Fibroblast of skin of left quadriceps (primary cell): ENCODE measurements around the gene SYNPO.

ENCODE experiments used
- DNase-seq, 2 experiments: peaks; one replicate each; pipeline ENCODE4 v3.0.0-alpha.2; 2013; ENCODE audit warnings: low read depth in 2 of 2

SYNPO gene

DNA sequence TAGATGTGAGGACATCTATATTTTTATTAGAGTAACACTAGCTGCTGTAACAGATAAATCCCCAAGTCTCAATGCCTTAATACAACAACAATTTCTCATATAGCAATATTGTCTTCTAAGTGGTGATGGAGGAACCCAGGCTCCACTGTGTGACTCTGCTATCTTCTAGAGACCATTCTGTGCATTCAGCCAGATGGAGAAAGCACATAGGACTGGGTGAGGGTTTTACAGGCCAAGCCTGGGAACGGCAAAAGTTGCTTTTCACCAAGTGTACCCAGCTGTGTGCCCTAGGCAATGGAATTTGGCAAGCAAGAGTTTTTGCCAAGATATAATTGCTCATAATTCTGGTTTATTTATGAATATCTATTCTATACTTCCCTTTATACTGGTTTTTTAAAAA lies 48.7 kb downstream of the SYNPO start:
- DNase-seq, result no peak

DNA sequence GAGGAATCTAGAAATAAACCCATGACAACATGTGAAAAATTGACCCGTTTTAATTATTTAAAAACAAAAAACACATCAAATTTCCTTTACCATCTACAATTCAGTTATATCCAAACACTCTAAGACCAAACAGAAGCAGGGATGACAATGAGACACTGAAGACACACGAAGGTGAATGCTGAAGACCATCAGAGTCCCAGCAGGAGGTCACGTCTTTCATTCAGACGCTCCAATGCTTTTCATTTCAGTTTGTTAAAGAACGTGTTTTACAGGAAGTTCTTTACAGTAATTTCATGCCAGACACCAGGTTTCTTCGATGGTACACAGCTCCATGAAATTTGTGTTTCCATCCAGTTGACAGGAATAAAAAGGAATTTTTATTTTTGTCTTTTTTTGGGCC lies 50.3 kb downstream of the SYNPO start:
- DNase-seq, result no peak

DNA sequence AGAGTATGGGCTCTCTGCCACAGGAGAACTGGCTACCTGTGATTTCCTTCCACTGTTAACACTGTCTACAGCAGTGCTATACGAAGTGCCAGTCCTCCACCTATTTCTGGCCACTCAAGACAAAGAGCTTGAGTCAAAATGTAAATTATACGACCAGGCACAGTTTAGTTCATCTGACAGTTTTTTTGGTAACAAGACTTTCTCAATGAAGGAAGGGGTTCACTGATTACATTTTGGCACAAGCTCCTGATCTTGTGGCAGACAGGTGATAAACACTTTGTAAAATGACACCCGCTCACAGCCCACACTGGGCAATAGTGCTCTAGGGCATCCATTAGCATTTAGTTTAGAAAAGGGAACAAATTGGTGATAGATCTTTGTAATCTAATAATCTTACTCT lies 51.8 kb downstream of the SYNPO start:
- no peak for DNase-seq

DNA sequence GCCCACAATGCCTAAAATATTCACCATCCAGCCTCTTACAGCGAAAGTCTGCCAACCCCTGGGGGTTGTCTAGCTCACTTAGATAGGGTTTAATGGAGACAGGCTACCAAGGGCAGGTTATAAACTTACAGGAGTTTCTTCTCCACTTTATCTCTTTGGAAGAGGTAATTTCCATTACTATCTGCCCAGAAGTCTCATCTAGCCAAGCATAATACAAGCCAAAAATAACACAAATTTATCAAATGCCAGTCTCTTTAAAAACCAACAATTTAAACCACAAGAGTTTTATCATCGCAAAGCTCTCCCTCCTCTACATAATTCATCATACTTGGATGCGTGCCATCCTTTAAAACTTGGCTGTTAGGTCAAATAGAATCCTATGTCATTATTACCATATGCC lies 54.2 kb downstream of the SYNPO start:
- DNase-seq, result peak in 1 of 2 experiments; percentile 28

DNA sequence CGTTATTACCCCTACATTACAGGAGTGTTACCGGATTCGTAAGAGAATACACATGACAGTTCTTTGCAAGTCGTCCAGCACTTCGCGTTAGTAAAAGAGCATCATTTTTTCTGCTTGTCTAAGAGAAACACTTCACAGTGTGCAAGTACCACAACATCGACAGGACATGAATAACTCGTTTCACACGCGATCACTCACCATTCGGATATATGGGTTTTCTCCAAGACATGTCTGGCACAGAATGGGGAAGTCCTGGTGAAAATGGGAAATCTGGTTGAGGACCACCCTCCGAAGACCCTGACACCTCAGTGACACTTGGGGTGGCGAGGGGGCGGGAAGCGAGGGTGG lies 59.8 kb downstream of the SYNPO start:
- DNase-seq, result no peak

DNA sequence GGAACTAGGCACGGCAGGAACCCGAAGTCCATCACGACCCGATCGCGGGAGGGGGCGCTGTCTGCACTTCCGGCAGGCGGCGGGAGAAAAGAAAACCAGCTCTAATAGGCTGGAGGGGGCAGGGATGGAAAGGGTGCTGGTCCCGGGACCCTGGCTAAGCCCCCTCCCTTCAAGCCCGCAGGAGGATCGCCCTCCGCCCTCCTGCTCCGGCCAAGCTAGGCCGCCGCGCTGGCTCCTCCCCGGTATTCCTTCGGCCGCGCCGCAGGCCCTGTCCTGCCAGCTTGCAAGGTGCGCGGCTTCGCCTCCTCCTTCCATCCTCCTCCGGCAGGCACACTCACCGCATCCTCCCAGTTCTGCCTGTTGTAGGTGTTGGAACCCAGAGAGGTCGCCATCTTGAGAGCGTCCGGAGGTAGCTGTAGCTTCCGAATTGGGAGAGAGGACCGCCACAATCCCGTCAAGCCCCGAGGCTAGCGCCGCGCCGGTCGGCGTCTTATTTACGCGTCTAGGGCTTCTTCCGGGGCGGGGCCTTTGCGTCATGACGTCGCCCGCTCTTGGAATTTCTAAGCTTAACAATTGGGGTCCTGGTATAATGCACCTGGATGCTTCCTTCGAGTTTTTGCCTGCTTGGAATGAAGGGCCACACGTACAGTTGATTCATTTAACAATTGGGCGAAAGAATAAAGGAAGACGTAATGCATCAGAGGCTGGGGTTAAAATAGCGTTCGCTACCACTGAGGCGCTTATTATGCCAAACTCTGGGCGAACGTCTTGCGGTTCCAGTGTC lies 60.3 kb downstream of the SYNPO start, which contains the start of gene RBM22:
Gene RBM22 (minus strand): TSS at position 469 of the 784 bp plus-strand sequence. CDS start 77 bp downstream, at position 392.
- DNase-seq, result peak; percentile 69 to 72

DNA sequence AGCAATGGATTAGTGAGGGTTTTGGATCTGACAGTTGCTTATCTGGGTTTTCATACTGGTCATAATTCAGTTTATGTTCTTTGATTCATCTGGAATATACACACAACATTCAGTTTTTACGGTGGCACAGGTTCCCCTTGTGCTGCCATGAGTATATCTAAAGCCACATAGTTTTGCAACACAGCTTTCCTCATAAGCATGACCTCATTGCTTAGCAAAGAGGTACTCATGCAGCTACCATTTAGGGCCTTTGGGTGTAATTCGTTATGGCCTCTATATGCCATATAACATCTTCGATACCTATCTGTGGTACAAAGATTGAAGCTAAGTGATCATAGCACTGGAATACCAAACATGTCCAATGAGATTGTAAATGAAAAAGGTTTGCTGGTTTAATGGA lies 63.3 kb downstream of the SYNPO start:
- no peak for DNase-seq

DNA sequence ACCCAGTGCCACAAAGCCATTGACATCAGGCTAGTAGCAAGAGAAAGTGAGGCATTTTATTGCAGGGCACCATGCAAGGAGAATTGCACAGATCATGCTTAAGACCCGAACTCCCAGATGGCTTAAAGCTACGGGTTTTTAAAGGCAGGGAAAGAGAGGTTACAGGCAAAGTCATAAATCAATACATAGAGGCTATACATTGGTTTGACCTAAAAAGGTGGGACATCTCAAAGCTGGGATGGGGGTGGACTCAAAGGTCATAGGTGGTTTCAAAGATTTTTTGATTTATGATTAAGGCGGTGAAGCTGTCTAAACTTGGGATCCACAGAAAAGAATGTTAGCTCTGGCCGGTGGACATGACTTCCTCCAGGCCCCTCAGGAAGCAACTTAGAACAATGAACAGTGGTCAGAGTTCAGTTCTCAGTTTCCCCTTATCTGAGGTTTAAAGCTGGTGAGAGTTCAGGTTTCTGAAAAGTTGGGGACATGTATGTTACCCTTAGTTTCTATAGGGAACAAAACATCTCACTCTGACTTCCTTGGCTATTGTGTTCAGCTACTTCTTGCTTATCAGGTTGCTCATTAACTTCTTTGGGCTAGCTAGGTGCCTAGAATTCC lies 66.4 kb downstream of the SYNPO start:
- no peak for DNase-seq
